ENCODE results near the gene NDUFS2. TPM values are rescaled to one million over a fixed set of nuclear protein-coding genes. Genes with fewer than 3 reads are reported as not detected.

The NDUFS2 gene
- total and polyA plus RNA-seq, 2 donors (not counting 1 experiment from before 2014, with no cell fraction given), result 53.9 to 82.3 TPM

DNA sequence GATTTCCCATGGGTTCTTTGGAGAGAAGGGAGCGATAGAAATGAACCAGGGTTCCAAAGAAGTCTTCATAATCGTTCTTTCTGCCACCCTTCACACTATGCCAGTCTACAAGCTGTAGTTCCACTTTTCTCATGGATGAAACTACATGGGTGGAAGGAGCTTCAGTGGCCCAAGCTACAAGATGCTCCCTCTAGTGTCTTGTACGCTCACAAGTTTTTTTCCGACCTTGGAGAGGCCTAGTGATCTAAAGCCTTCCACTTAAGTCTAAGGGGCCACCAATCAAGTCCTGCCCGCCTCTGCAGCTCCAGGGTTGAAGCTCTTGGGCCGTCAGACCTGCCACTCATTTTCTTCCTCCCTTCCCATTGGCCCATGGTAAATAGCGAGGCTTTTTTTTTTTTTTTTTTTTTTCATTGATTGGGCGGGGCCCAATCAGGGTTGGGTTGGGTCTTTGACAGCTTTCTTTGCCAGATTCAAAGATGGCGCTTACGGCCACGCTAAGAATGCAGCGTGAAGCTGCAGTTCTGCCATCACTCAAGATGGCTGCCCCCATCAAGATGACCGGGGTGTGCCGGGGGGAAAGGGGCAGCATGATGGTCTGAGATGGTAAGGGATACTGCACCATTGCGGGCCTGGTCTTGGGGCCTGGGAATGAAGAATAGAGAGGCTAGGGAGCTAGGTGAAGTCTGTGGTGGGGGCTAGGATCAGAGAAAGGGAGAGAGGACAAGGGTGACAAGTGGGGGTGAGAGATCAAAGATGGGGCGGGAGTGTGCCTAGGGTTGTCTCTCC, 23.6 kb downstream of the NDUFS2 start, which contains the start of gene TOMM40L:
Gene TOMM40L (plus strand): TSS at position 527 of the 786 bp plus-strand sequence. CDS start 430 bp downstream, outside the sequence.
- Histone ChIP-seq H4K20me1 (ENCODE audit: control insufficient read depth, insufficient read depth, low read length, poor library complexity, severe bottlenecking) (no peaks in the 10 kb centered on the region), H3K4me1 (ENCODE audit: control insufficient read depth in 2 of 2, insufficient read depth in 2 of 2, low read length in 2 of 2) (peaks cover 22 to 29% of the 10 kb centered on the region in 2 donors), H3K9ac (ENCODE audit: low read length) (peak within 1 kb of the TSS; percentile 71), H2AFZ (ENCODE audit: insufficient read depth, low read depth, low read length, poor library complexity, severe bottlenecking) (peak within 1 kb of the TSS; percentile 87), H3K9me3 (ENCODE audit: control extremely low read depth in 1 of 3, control insufficient read depth in 2 of 3, insufficient read depth in 1 of 3, low read length in 2 of 3) (no peaks in the 10 kb centered on the region), H3K79me2 (ENCODE audit: control insufficient read depth, insufficient read depth, low read length) (peaks cover 7% of the 10 kb centered on the region), H3K27me3 (replicated peaks in 1 of 4; ENCODE audit: control extremely low read depth in 1 of 4, control insufficient read depth in 3 of 4, insufficient read depth in 4 of 4, low read length in 3 of 4) (peaks cover 0 to 32% (median 24%) of the 10 kb centered on the region in 4 experiments), H3K36me3 (replicated peaks in 1 of 2; ENCODE audit: control extremely low read depth in 1 of 2, control insufficient read depth in 1 of 2, extremely low read depth in 1 of 2, insufficient read depth in 2 of 2, low read length in 1 of 2) (peaks cover 1 to 18% of the 10 kb centered on the region in 2 experiments), H3K4me3 (ENCODE audit: control extremely low read depth in 1 of 5, extremely low read depth in 1 of 5, insufficient read depth in 1 of 5, low read depth in 2 of 5, low read length in 4 of 5) (peak within 1 kb of the TSS; percentile 32 to 93 (median 79)), H3K4me2 (replicated peaks; ENCODE audit: low read depth, low read length, poor library complexity, severe bottlenecking) (peak within 1 kb of the TSS; percentile 84), H3K27ac (ENCODE audit: low read length in 2 of 2) (peak within 1 kb of the TSS in 1 of 2 donors; percentile 35)
- ChIA-PET CTCF (interaction anchor here (0.6 to 10.0 kb wide), 36 partner anchors 10 to 523 kb away, joined by 3 to 104 read pairs (median 6); partner anchors contain the start of genes ARHGAP30, CFAP126, FCER1G and KLHDC9), POLR2A (interaction anchor here (0.6 to 2.9 kb wide), 13 partner anchors 11 to 165 kb away, joined by 3 to 21 read pairs (median 5); partner anchors contain the start of genes B4GALT3, FCER1G, NDUFS2 and PPOX)
- Mint-ChIP-seq H3K4me3 (peak within 1 kb of the TSS; percentile 99), H3K4me1 (peaks cover 31% of the 10 kb centered on the region), H3K27ac (peak within 1 kb of the TSS; percentile 90), H3K9me3 (ENCODE audit: insufficient read depth) (no peaks in the 10 kb centered on the region), H3K27me3 (peaks cover 27% of the 10 kb centered on the region)
- no peak for TF ChIP-seq EZH2 (IDR thresholded peaks at IDR 0.05; ENCODE audit: borderline replicate concordance, insufficient read depth, low read depth, low read length, poor library complexity, severe bottlenecking)
- TF ChIP-seq, protein P1, sequence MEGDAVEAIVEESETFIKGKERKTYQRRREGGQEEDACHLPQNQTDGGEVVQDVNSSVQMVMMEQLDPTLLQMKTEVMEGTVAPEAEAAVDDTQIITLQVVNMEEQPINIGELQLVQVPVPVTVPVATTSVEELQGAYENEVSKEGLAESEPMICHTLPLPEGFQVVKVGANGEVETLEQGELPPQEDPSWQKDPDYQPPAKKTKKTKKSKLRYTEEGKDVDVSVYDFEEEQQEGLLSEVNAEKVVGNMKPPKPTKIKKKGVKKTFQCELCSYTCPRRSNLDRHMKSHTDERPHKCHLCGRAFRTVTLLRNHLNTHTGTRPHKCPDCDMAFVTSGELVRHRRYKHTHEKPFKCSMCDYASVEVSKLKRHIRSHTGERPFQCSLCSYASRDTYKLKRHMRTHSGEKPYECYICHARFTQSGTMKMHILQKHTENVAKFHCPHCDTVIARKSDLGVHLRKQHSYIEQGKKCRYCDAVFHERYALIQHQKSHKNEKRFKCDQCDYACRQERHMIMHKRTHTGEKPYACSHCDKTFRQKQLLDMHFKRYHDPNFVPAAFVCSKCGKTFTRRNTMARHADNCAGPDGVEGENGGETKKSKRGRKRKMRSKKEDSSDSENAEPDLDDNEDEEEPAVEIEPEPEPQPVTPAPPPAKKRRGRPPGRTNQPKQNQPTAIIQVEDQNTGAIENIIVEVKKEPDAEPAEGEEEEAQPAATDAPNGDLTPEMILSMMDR (IDR thresholded peaks at IDR 0.05), result peak; percentile 56
- 3% methylated on average over 10 of the region's 16 CpGs for WGBS (ENCODE audit: insufficient coverage)
- ATAC-seq (ENCODE audit: low read depth), result peak; percentile 90
- intact Hi-C loops (cut with micrococcal nuclease), result loop anchor here (1.0 to 5.0 kb wide), 7 partner anchors 23 to 515 kb away; partner anchors contain the start of genes NDUFS2, PPOX and SDHC
- peak; percentile 96 for DNase-seq

Measured in B cell (primary cell).